Memory B cell (primary cell): ENCODE data around the gene RAMP1.

ENCODE experiments used
- ATAC-seq: fragments of 150-1000 bp; cut with Tn5 transposase; 2 replicates; pipeline ENCODE4 v1.10.0; 2021; ENCODE audit warnings: low read depth, mild to moderate bottlenecking, moderate library complexity
- DNase-seq, 2 donors: peaks; one replicate each; pipeline ENCODE4 v3.0.0; 2022; ENCODE audit warnings: low spot score in 2 of 2
- H3K27ac Mint-ChIP-seq: one replicate; pipeline ENCODE4 v1.8.0; 2022; ENCODE audit warnings: mild to moderate bottlenecking, moderate library complexity, mixed read lengths
- H3K27me3 Mint-ChIP-seq: one replicate; pipeline ENCODE4 v1.8.0; 2022; ENCODE audit warnings: mixed read lengths
- H3K36me3 Mint-ChIP-seq: one replicate; pipeline ENCODE4 v1.8.0; 2022; ENCODE audit warnings: mild to moderate bottlenecking, mixed read lengths
- H3K4me1 Mint-ChIP-seq: one replicate; pipeline ENCODE4 v1.8.0; 2022; ENCODE audit warnings: mixed read lengths
- H3K4me3 Mint-ChIP-seq: one replicate; pipeline ENCODE4 v1.8.0; 2022; ENCODE audit warnings: mild to moderate bottlenecking, moderate library complexity, mixed read lengths
- H3K9me3 Mint-ChIP-seq: one replicate; pipeline ENCODE4 v1.8.0; 2022; ENCODE audit warnings: mixed read lengths

RAMP1 gene

GRCh38 chr2:237889016-237889415 lies 29.6 kb downstream of the RAMP1 start:
- Mint-ChIP-seq H3K4me3 (no peak overlapping the region), H3K9me3 (no peaks in the 10 kb centered on the region), H3K36me3 (no peaks in the 10 kb centered on the region), H3K27ac (no peak overlapping the region), H3K4me1 (peaks cover 2% of the 10 kb centered on the region), H3K27me3 (no peaks in the 10 kb centered on the region)
- DNase-seq (no peak), ATAC-seq (no peak)

GRCh38 chr2:237889811-237890210 lies 30.4 kb downstream of the RAMP1 start:
- Mint-ChIP-seq H3K27ac (no peak overlapping the region), H3K4me1 (peaks cover 2% of the 10 kb centered on the region), H3K4me3 (no peak overlapping the region), H3K27me3 (no peaks in the 10 kb centered on the region), H3K36me3 (no peaks in the 10 kb centered on the region), H3K9me3 (no peaks in the 10 kb centered on the region)
- ATAC-seq = no peak
- DNase-seq = no peak

GRCh38 chr2:237892478-237892877 lies 33.1 kb downstream of the RAMP1 start:
- H3K27ac Mint-ChIP-seq = no peak overlapping the region
- H3K36me3 Mint-ChIP-seq = no peaks in the 10 kb centered on the region
- DNase-seq (no peak), ATAC-seq (no peak)
- no peak overlapping the region for H3K4me3 Mint-ChIP-seq
- H3K4me1 Mint-ChIP-seq = peaks cover 2% of the 10 kb centered on the region
- H3K9me3 Mint-ChIP-seq = no peaks in the 10 kb centered on the region
- no peaks in the 10 kb centered on the region for H3K27me3 Mint-ChIP-seq

GRCh38 chr2:237892984-237893595 lies 33.7 kb downstream of the RAMP1 start:
- ATAC-seq (no peak), DNase-seq (no peak)
- no peaks in the 10 kb centered on the region for H3K27me3 Mint-ChIP-seq
- H3K4me1 Mint-ChIP-seq = peaks cover 2% of the 10 kb centered on the region
- no peak overlapping the region for H3K27ac Mint-ChIP-seq
- H3K36me3 Mint-ChIP-seq = no peaks in the 10 kb centered on the region
- no peak overlapping the region for H3K4me3 Mint-ChIP-seq
- no peaks in the 10 kb centered on the region for H3K9me3 Mint-ChIP-seq

GRCh38 chr2:237894396-237894979 lies 35.1 kb downstream of the RAMP1 start:
- no peaks in the 10 kb centered on the region for H3K27me3 Mint-ChIP-seq
- ATAC-seq (no peak), DNase-seq (no peak)
- peaks cover 4% of the 10 kb centered on the region for H3K4me1 Mint-ChIP-seq
- no peak overlapping the region for H3K27ac Mint-ChIP-seq
- H3K4me3 Mint-ChIP-seq = no peak overlapping the region
- H3K9me3 Mint-ChIP-seq = no peaks in the 10 kb centered on the region
- no peaks in the 10 kb centered on the region for H3K36me3 Mint-ChIP-seq

GRCh38 chr2:237894986-237895543 lies 35.6 kb downstream of the RAMP1 start:
- H3K27me3 Mint-ChIP-seq = no peaks in the 10 kb centered on the region
- no peaks in the 10 kb centered on the region for H3K36me3 Mint-ChIP-seq
- H3K4me1 Mint-ChIP-seq = peaks cover 4% of the 10 kb centered on the region
- no peak overlapping the region for H3K4me3 Mint-ChIP-seq
- ATAC-seq (no peak), DNase-seq (no peak)
- no peaks in the 10 kb centered on the region for H3K9me3 Mint-ChIP-seq
- no peak overlapping the region for H3K27ac Mint-ChIP-seq

GRCh38 chr2:237895544-237896506 lies 36.4 kb downstream of the RAMP1 start:
- Mint-ChIP-seq H3K27me3 (no peaks in the 10 kb centered on the region), H3K27ac (no peak overlapping the region), H3K36me3 (no peaks in the 10 kb centered on the region), H3K4me1 (peaks cover 4% of the 10 kb centered on the region), H3K9me3 (no peaks in the 10 kb centered on the region), H3K4me3 (no peak overlapping the region)
- ATAC-seq (no peak), DNase-seq (no peak)

- no peak for ATAC-seq
- Mint-ChIP-seq H3K4me1 (peaks cover 6% of the 10 kb centered on the region), H3K27ac (no peak overlapping the region), H3K4me3 (no peak overlapping the region), H3K9me3 (no peaks in the 10 kb centered on the region), H3K27me3 (peaks cover 3% of the 10 kb centered on the region), H3K36me3 (no peaks in the 10 kb centered on the region)
- no peak for DNase-seq
Measured at GRCh38 chr2:237896507-237896892, 37.1 kb downstream of the RAMP1 start.

- H3K4me1 Mint-ChIP-seq = peaks cover 10% of the 10 kb centered on the region
- no peaks in the 10 kb centered on the region for H3K36me3 Mint-ChIP-seq
- ATAC-seq (no peak), DNase-seq (no peak)
- H3K4me3 Mint-ChIP-seq = no peak overlapping the region
- peaks cover 7% of the 10 kb centered on the region for H3K27me3 Mint-ChIP-seq
- H3K9me3 Mint-ChIP-seq = no peaks in the 10 kb centered on the region
- H3K27ac Mint-ChIP-seq = no peak overlapping the region
Measured at GRCh38 chr2:237896956-237897355, 37.5 kb downstream of the RAMP1 start.

GRCh38 chr2:237898057-237898414 lies 38.6 kb downstream of the RAMP1 start:
- Mint-ChIP-seq H3K27ac (peak overlapping the region; percentile 40), H3K27me3 (peaks cover 8% of the 10 kb centered on the region), H3K4me3 (no peak overlapping the region), H3K9me3 (no peaks in the 10 kb centered on the region), H3K4me1 (peaks cover 10% of the 10 kb centered on the region), H3K36me3 (no peaks in the 10 kb centered on the region)
- no peak for DNase-seq
- no peak for ATAC-seq

- no peaks in the 10 kb centered on the region for H3K36me3 Mint-ChIP-seq
- no peak for ATAC-seq
- no peak for DNase-seq
- peak overlapping the region; percentile 22 for H3K27ac Mint-ChIP-seq
- H3K4me1 Mint-ChIP-seq = peaks cover 20% of the 10 kb centered on the region
- H3K4me3 Mint-ChIP-seq = no peak overlapping the region
- peaks cover 8% of the 10 kb centered on the region for H3K27me3 Mint-ChIP-seq
- H3K9me3 Mint-ChIP-seq = no peaks in the 10 kb centered on the region
Measured at GRCh38 chr2:237900891-237901831, 41.7 kb downstream of the RAMP1 start.

GRCh38 chr2:237901932-237902850 lies 42.8 kb downstream of the RAMP1 start:
- no peak for DNase-seq
- no peak for ATAC-seq

More at GRCh38 chr2:237901932-237902850, 42.8 kb downstream of the RAMP1 start:
- Mint-ChIP-seq H3K4me1 (peaks cover 20% of the 10 kb centered on the region), H3K27me3 (peaks cover 8% of the 10 kb centered on the region), H3K4me3 (no peak overlapping the region), H3K9me3 (peaks cover 3% of the 10 kb centered on the region), H3K27ac (no peak overlapping the region), H3K36me3 (no peaks in the 10 kb centered on the region)
